GM21723 (cell line): ENCODE measurements around the gene KRT82.

Experiments used
- ATAC-seq: cut with Tn5 transposase; IDR thresholded peaks from one replicate; pipeline ENCODE4 v1.9.1; 2021; ENCODE audit warnings: mild to moderate bottlenecking, moderate library complexity; ENCODE audit not compliant: unreplicated experiment

KRT82 gene

DNA sequence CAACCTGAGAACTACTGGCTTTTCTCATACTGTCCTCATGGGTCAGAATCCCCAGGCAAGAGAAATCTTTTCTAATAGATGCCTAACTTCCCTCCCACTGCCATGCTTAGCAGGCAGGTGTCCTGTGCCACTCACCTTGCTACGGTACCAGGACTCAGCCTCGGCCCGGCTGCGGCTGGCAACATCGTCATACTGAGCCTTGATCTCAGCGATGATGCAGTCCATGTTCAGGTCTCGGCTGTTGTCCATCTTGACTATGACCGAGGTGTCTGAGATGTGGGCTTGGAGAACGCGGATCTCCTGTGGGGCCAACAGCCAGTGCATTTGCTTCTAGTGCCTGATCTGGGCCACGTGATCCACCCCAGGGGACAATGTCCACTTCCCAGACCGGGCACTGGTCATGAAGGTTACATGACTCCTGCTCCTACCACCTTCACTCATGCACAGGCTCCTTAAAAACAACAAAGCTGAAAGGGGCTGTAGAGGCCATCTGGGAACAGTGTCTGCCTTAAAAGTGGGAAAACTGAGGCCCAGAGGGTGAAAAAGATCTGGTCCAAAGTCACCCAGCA, 42.9 kb downstream of the KRT82 start:
- ATAC-seq: no peak

- no peak for ATAC-seq
Observed at GRCh38 chr12:52362118-52362726, 43.9 kb downstream of the KRT82 start.

DNA sequence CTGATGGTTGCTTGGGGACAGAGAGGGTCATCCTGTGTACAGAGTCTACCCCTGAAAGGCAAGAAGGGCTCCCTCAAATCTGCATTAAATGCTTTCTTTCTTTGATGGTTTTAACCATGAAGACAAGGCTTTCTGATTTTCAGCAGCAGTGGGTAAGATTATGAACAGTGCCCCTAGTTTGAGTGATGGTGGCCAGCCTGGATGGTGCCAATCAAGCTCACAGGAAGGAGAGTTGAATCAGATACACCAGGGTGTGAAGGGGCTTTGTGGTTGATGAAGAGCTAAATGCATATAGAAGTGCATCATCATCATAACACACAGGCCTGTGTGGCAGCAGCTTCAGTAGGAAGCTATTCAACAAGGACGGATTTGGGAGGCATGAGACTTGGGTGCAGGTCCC, 44.6 kb downstream of the KRT82 start:
- no peak for ATAC-seq

DNA sequence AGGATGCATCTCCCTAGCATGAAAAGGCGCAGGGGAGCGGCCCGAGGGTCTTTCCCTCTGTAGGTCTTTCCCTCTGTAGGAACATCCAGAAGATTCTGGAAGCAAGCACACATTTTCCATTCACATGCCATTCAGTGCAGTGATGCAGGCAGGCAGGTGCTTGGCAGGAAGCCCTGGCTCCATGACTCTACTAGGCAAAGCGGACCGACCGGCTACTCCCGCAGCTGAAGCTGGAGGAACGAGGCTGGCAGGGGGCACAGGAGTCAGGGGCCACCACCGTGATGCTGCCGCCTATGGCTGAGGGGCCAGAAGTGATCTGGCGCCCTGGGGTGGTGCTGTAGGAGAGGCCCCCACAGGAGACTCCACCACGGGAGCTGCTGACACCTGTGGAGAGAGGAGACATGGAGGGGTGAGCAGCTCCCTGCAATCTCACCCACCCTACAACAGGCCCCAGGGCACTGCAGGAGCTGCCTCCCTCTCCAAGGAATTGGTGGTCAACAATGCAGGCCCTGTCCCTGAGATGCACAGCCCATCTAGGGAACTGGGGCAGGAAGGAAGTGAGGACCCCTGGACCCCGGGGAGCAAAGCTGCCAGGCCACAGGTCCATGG, 45.4 kb downstream of the KRT82 start:
- ATAC-seq: no peak

- no peak for ATAC-seq
Observed at GRCh38 chr12:52360106-52360662, 46.0 kb downstream of the KRT82 start.

DNA sequence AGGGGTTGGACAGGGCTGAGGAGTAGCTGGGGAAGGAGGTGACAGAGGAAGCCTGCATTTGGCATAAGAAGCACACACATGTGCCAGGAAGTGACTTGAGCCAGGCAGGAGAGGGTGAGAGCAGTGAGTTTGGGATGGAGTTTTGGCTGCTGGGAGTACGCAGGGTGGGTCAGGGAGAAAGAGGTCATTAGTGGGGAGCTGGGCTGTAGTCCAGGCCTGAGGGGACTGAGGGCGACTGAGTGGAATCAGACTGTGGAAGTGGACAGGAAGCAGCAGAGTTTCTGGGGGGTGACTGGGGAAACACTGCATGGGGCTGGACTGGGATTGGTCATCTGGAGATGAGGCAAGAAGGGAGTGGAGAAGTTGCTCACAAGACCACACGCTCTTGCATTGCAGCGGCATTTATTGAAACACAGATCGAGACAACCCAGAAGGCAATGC, 46.5 kb downstream of the KRT82 start:
- ATAC-seq: no peak

GRCh38 chr12:52358575-52359350, 47.4 kb downstream of the KRT82 start:
- peak; percentile 98 for ATAC-seq

DNA sequence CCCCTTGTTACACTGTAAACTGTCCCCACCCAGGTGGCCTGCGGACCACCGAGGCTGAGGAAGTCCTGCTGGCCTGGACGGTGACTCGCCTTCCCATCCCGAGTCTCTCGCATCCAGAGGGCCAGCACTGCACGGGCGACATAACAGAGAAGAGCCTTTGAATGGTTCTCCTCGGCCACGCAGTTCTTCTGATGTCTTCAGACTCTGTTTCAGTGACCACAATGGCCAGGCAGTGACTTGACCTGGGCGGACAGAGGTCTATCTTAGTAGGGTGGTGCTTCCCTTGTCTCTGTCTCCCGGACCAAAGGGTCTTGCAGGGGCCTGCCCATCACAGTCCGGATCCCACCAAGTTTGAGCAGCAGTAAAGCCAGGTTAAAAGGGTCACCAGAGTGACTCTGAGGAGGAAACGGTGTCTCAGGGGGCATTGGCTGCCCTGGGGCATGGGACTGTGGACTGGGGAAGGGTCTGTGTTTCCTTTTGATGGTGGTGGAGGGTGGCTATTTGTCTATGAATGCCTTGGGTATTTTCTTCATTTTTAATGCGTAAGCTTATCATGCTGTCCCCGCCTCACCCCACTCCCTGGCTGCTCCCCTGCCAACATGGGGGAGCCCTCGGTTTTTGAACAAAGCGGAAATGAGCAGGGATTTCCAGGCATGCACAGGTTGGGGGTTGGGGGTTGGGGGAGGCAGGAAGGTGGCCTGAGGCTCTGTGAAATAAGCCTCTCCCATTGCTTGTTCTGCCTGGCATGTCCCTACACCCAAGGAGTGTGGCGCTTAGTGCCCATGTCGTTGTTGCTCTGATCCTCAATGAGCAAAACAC, 49.2 kb downstream of the KRT82 start:
- ATAC-seq: no peak

DNA sequence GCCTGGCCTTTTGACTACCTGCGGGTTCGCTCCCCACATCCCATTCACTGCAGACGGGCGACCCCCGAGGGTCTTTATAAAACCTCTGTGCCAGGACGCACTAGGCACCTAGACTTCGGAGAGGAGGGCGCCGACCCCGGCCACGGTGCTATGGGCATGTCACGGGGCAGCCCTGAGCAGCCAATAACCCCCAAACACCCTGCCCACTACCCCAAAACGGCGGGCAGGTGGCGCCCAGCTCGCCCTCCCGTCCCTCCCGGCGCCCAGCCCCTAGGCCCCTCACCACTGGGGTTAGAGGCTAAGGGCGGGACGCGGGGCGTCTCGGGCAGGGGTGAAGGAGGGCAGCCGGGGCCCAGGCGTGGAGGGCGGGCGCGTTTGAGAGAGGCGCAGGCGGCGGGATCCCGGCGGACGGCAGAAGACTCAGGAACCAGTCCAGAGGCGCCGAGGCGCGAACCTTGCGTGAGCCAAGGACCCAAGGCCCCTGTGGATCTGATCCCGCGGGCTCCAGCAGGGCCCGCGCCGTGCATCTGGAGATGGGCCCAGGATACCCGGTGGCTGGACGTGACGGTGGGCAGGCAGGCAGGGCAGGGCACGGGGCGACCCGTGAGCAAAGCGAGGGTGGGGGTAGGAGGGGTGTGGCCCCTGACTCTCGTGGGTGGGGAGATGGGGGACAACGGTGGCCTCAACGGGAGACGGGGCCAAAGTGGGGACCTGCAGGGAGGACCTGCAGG, 49.9 kb downstream of the KRT82 start:
- ATAC-seq: no peak

DNA sequence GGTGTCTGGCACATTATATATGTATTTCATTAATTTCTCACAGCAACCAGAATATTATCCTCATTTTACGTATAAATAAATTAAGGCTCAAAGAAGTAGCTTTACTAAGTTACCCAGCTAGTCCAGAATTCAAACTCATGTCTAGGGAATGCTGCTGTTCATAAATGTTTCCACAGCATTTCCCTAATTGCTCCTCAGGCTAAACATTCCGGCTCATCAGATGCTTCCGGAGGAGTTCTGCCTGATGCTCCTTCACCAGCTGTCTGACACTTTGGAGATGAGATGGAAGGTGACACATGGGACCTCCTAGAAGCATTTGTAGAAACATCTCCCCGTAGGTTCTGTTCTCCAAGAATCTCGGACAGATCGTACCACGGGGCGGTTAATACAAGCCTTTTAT, 51.0 kb downstream of the KRT82 start:
- ATAC-seq: no peak

GRCh38 chr12:52354200-52354599, 51.9 kb downstream of the KRT82 start:
- ATAC-seq: no peak

GRCh38 chr12:52353766-52354165, 52.4 kb downstream of the KRT82 start:
- no peak for ATAC-seq

DNA sequence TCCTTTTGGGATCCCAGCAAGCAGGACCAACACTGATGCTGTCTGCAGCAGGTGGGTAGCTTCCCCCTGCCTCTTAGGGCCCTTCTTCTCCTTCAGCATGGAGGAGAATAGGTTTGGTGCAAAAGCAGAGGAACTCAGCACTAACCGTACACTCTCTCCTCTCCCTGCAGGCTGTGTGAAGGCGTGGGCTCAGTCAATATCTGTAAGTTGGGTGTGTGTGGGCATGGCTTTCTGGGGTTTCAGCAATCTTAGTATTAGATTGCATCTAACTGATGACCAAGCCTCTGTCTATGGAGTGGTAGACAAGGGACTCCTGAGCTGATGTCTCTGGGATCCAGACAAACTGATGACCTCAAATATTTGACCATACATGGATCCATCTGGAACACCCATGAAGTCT, 53.2 kb downstream of the KRT82 start:
- ATAC-seq: no peak

- ATAC-seq: no peak
Observed at GRCh38 chr12:52351196-52352059, 54.7 kb downstream of the KRT82 start.

DNA sequence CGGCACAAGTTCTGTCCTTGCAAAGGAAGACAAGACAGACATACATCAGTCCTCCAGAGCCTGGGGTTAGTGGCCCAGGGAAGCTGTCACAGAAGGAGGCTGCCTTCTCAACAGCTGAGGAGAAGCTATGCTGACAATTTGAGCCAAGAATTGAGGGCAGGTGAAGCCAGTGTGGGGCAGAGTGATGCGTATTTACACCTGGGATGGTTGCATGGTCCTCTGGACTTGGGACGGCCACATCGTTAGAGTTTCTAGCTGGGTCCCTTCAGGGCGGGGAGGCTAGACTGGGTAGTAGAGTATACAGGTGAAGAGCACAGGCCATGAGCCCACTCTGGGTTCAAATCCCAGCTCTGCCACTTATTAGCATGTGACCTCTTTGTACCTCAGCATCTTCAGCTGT, 55.3 kb downstream of the KRT82 start:
- no peak for ATAC-seq

DNA sequence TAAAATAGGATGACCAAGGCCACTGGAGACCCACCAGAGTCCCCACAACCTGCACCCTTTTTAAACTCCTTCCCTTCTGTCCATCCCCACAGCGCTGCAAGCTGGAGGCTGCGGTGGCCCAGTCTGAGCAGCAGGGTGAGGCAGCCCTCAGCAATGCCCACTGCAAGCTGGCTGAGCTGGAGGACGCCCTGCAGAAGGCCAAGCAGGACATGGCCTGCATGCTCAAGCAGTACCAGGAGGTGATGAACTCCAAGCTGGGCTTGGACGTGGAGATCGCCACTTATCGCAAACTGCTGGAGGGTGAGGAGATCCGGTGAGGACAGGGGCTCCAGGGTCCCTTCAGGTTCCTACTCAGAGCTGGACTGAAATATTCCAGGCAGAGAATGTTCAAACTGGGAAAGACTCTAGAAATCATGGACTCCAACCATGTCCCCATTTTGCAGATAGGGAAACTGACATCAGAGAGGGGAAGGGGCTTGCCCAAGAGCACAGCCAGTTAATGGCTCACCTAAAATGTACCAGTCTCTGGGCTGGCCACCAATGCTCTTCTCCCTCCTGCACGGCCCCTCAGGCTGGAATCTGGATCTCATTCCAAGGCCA, 56.0 kb downstream of the KRT82 start:
- ATAC-seq: no peak

GRCh38 chr12:52349196-52349595, 56.9 kb downstream of the KRT82 start:
- no peak for ATAC-seq
